ENCODE data around the gene COPS2. TPM values are rescaled to one million over a fixed set of nuclear protein-coding genes. Genes with fewer than 3 reads are reported as not detected.

Gene COPS2
- total and polyA plus RNA-seq, 2 donors (not counting 1 experiment from before 2014, with no cell fraction given) = 13.8 to 47.8 TPM

- Mint-ChIP-seq H3K27ac (no peak overlapping the region), H3K27me3 (no peaks in the 10 kb centered on the region), H3K9me3 (ENCODE audit: insufficient read depth) (no peaks in the 10 kb centered on the region), H3K4me1 (no peaks in the 10 kb centered on the region), H3K4me3 (no peak overlapping the region)
- no CpG with 5 or more reads among the region's 2 CpGs for WGBS (ENCODE audit: insufficient coverage)
- ChIA-PET CTCF (no interaction called here), POLR2A (no interaction called here)
- TF ChIP-seq EZH2 (IDR thresholded peaks at IDR 0.05; ENCODE audit: borderline replicate concordance, insufficient read depth, low read depth, low read length, poor library complexity, severe bottlenecking) (no peak), CTCF (IDR thresholded peaks at IDR 0.05) (no peak)
- H2AFZ ChIP-seq (ENCODE audit: insufficient read depth, low read depth, low read length, poor library complexity, severe bottlenecking) = no peak overlapping the region
- no peaks in the 10 kb centered on the region for H4K20me1 ChIP-seq (ENCODE audit: control insufficient read depth, insufficient read depth, low read length, poor library complexity, severe bottlenecking)
- no peaks in the 10 kb centered on the region for H3K79me2 ChIP-seq (ENCODE audit: control insufficient read depth, insufficient read depth, low read length)
- H3K4me1 ChIP-seq (ENCODE audit: control insufficient read depth in 2 of 2, insufficient read depth in 2 of 2, low read length in 2 of 2) = no peaks in the 10 kb centered on the region
- no peak overlapping the region for H3K27ac ChIP-seq (ENCODE audit: low read length in 2 of 2)
- DNase-seq (no peak), ATAC-seq (ENCODE audit: low read depth) (no peak)
- H3K36me3 ChIP-seq (replicated peaks in 1 of 2; ENCODE audit: control extremely low read depth in 1 of 2, control insufficient read depth in 1 of 2, extremely low read depth in 1 of 2, insufficient read depth in 2 of 2, low read length in 1 of 2) = peaks cover 2 to 13% of the 10 kb centered on the region in 2 experiments
- H3K4me3 ChIP-seq (ENCODE audit: control extremely low read depth in 1 of 5, extremely low read depth in 1 of 5, insufficient read depth in 1 of 5, low read depth in 2 of 5, low read length in 4 of 5) = no peak overlapping the region
- no peaks in the 10 kb centered on the region for H3K9me3 ChIP-seq (ENCODE audit: control extremely low read depth in 1 of 3, control insufficient read depth in 2 of 3, insufficient read depth in 1 of 3, low read length in 2 of 3)
- no peak overlapping the region for H3K9ac ChIP-seq (ENCODE audit: low read length)
- H3K27me3 ChIP-seq (replicated peaks in 1 of 4; ENCODE audit: control extremely low read depth in 1 of 4, control insufficient read depth in 3 of 4, insufficient read depth in 4 of 4, low read length in 3 of 4) = no peaks in the 10 kb centered on the region
- H3K4me2 ChIP-seq (replicated peaks; ENCODE audit: low read depth, low read length, poor library complexity, severe bottlenecking) = no peak overlapping the region
- intact Hi-C loops (cut with micrococcal nuclease) = no loop called here
Measured at GRCh38 chr15:49101536-49101935, 53.9 kb downstream of the COPS2 start.

- no peaks in the 10 kb centered on the region for H3K27me3 Mint-ChIP-seq
- H3K4me3 Mint-ChIP-seq = no peak overlapping the region
- no peaks in the 10 kb centered on the region for H3K4me1 Mint-ChIP-seq
- H3K36me3 ChIP-seq (replicated peaks in 1 of 2; ENCODE audit: control extremely low read depth in 1 of 2, control insufficient read depth in 1 of 2, extremely low read depth in 1 of 2, insufficient read depth in 2 of 2, low read length in 1 of 2) = peaks cover 0 to 2% of the 10 kb centered on the region in 2 experiments
- H3K79me2 ChIP-seq (ENCODE audit: control insufficient read depth, insufficient read depth, low read length) = no peaks in the 10 kb centered on the region
- no peak overlapping the region for H3K4me3 ChIP-seq (ENCODE audit: control extremely low read depth in 1 of 5, extremely low read depth in 1 of 5, insufficient read depth in 1 of 5, low read depth in 2 of 5, low read length in 4 of 5)
- TF ChIP-seq CTCF (IDR thresholded peaks at IDR 0.05) (no peak), EZH2 (IDR thresholded peaks at IDR 0.05; ENCODE audit: borderline replicate concordance, insufficient read depth, low read depth, low read length, poor library complexity, severe bottlenecking) (no peak)
- H3K27ac Mint-ChIP-seq = no peak overlapping the region
- no peak overlapping the region for H2AFZ ChIP-seq (ENCODE audit: insufficient read depth, low read depth, low read length, poor library complexity, severe bottlenecking)
- DNase-seq (no peak), ATAC-seq (ENCODE audit: low read depth) (no peak)
- no peaks in the 10 kb centered on the region for H3K9me3 Mint-ChIP-seq (ENCODE audit: insufficient read depth)
- no peaks in the 10 kb centered on the region for H4K20me1 ChIP-seq (ENCODE audit: control insufficient read depth, insufficient read depth, low read length, poor library complexity, severe bottlenecking)
- H3K9me3 ChIP-seq (ENCODE audit: control extremely low read depth in 1 of 3, control insufficient read depth in 2 of 3, insufficient read depth in 1 of 3, low read length in 2 of 3) = no peaks in the 10 kb centered on the region
- CTCF ChIA-PET = no interaction called here
- no peaks in the 10 kb centered on the region for H3K27me3 ChIP-seq (replicated peaks in 1 of 4; ENCODE audit: control extremely low read depth in 1 of 4, control insufficient read depth in 3 of 4, insufficient read depth in 4 of 4, low read length in 3 of 4)
- intact Hi-C loops (cut with micrococcal nuclease) = no loop called here
- no peak overlapping the region for H3K4me2 ChIP-seq (replicated peaks; ENCODE audit: low read depth, low read length, poor library complexity, severe bottlenecking)
- POLR2A ChIA-PET = no interaction called here
- H3K9ac ChIP-seq (ENCODE audit: low read length) = no peak overlapping the region
- H3K4me1 ChIP-seq (ENCODE audit: control insufficient read depth in 2 of 2, insufficient read depth in 2 of 2, low read length in 2 of 2) = no peaks in the 10 kb centered on the region
- H3K27ac ChIP-seq (ENCODE audit: low read length in 2 of 2) = no peak overlapping the region
Measured at GRCh38 chr15:49096090-49096750, 59.2 kb downstream of the COPS2 start.

Measured in B cell (primary cell).